RWPE2 (cell line): ENCODE data around the gene NUDT2.
"Not testable (repeated sequence)": the region's sequence is repeated elsewhere in the genome, so short reads cannot be mapped to it uniquely, and the experiment has no call there.

Experiments used
- ATAC-seq: fragments of 200-7000 bp; cut with Tn5 transposase; 3 replicates; pipeline ENCODE4 v1.9.1; 2021; ENCODE audit warnings: low read depth
- DNase-seq: peaks from one replicate; pipeline ENCODE4 v3.0.0-alpha.2; 2020; ENCODE audit warnings: low spot score
- H3K27ac ChIP-seq: fragments of 450-650 bp; 2 replicates; pipeline ENCODE4 v1.5.1; 2017; ENCODE audit warnings: mild to moderate bottlenecking; ENCODE audit not compliant: poor library complexity, severe bottlenecking
- H3K27me3 ChIP-seq: fragments of 250-450 bp; sonication (Bioruptor Pico); 2 replicates; pipeline ENCODE4 v1.5.1; 2021; ENCODE audit warnings: mild to moderate bottlenecking, moderate library complexity; ENCODE audit not compliant: insufficient read depth, poor library complexity, severe bottlenecking
- H3K36me3 ChIP-seq: fragments of 250-450 bp; sonication (Bioruptor Pico); 2 replicates; pipeline ENCODE4 v1.5.1; 2020; ENCODE audit warnings: low read depth, mild to moderate bottlenecking, moderate library complexity
- H3K4me1 ChIP-seq: fragments of 250-450 bp; sonication (Bioruptor Pico); 2 replicates; pipeline ENCODE4 v1.5.1; 2021; ENCODE audit warnings: mild to moderate bottlenecking, moderate library complexity; ENCODE audit not compliant: insufficient read depth, poor library complexity, severe bottlenecking
- H3K4me3 ChIP-seq: fragments of 250-450 bp; sonication (Bioruptor Pico); 2 replicates; pipeline ENCODE4 v1.5.1; 2021; ENCODE audit warnings: mild to moderate bottlenecking, moderate library complexity; ENCODE audit not compliant: severe bottlenecking
- H3K9me3 ChIP-seq: fragments of 250-450 bp; sonication (Bioruptor Pico); 2 replicates; pipeline ENCODE4 v1.5.1; 2021; ENCODE audit warnings: mild to moderate bottlenecking, moderate library complexity; ENCODE audit not compliant: severe bottlenecking
- CTCF ChIP-seq: fragments of 450-650 bp; IDR thresholded peaks from one replicate; pipeline ENCODE4 v1.5.1; 2017; ENCODE audit warnings: mild to moderate bottlenecking, moderate library complexity; ENCODE audit not compliant: poor library complexity, severe bottlenecking

NUDT2 gene

DNA sequence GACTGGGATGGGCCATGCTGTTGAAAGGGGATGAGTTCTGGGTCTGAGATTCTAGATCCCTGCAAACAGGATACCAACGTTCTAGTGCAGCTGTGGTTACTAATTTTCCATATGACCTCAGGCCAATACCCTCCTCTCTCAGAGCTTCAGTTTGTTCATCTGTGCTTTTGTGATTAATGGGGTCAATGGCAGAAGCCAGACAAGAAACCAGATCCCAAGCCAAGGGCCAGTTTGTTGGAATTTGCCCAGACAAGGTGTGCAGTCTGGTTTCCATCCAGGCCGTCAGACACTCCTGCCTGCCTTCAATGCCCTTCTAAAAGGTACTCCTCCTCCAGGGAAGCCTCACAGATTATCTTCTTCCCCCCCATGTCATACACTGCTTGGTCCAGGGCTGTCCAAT, 35.9 kb downstream of the NUDT2 start:
- DNase-seq (no peak), ATAC-seq (no peak)
- no peak for TF ChIP-seq CTCF
- Histone ChIP-seq H3K9me3 (no peaks in the 10 kb centered on the region), H3K27me3 (no peaks in the 10 kb centered on the region), H3K27ac (no peak overlapping the region), H3K4me1 (no peaks in the 10 kb centered on the region), H3K36me3 (0 out of 2 replicates have a peak, but pooled peaks cover 3% of the 10 kb centered on the region), H3K4me3 (no peak overlapping the region)

- H3K27me3 ChIP-seq, result no peaks in the 10 kb centered on the region
- no peak overlapping the region for H3K4me3 ChIP-seq
- H3K4me1 ChIP-seq, result no peaks in the 10 kb centered on the region
- no peak overlapping the region for H3K27ac ChIP-seq
- ATAC-seq (no peak), DNase-seq (no peak)
- peaks cover 6% of the 10 kb centered on the region; the same call in 1 of the 2 replicates for H3K36me3 ChIP-seq
- no peaks in the 10 kb centered on the region for H3K9me3 ChIP-seq
- no peak for TF ChIP-seq CTCF
These were observed 37.0 kb downstream of the NUDT2 start for GRCh38 chr9:34366365-34366764.

- H3K36me3 ChIP-seq, result peaks cover 12% of the 10 kb centered on the region
- not testable (repeated sequence) for DNase-seq, H3K4me3 ChIP-seq, ATAC-seq, H3K9me3 ChIP-seq, H3K27me3 ChIP-seq, H3K4me1 ChIP-seq, H3K27ac ChIP-seq
These were observed 38.5 kb downstream of the NUDT2 start for GRCh38 chr9:34367751-34368410.

GRCh38 chr9:34368796-34369195, 39.4 kb downstream of the NUDT2 start:
- H3K4me3 ChIP-seq, H3K9me3 ChIP-seq, ATAC-seq, H3K27ac ChIP-seq, H3K27me3 ChIP-seq, DNase-seq, H3K4me1 ChIP-seq: not testable (repeated sequence)
- H3K36me3 ChIP-seq, result peaks cover 12% of the 10 kb centered on the region

DNA sequence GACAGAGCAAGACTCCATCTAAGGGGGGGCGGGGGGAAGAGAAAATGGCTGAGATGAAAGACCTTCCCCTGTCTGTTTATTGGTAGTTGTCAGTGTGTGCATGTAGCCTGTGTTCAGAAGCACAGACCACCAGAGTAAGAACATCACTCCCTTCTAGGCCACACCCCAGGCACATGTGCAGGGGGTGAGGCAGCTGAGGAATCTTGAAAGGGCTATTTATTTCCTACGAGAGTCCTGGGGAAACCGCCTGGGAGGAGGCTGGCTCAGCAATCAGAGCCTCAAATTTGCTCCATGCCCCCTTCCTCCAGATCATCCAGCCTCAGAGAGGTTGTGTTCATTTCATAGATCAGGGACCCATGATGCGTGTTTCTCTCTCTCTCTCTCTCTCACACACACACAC, 40.3 kb downstream of the NUDT2 start:
- Histone ChIP-seq H3K4me3 (no peak overlapping the region), H3K9me3 (no peaks in the 10 kb centered on the region), H3K4me1 (no peaks in the 10 kb centered on the region), H3K36me3 (peaks cover 12% of the 10 kb centered on the region), H3K27me3 (no peaks in the 10 kb centered on the region), H3K27ac (no peak overlapping the region)
- TF ChIP-seq CTCF, result no peak
- DNase-seq (no peak), ATAC-seq (no peak)

DNA sequence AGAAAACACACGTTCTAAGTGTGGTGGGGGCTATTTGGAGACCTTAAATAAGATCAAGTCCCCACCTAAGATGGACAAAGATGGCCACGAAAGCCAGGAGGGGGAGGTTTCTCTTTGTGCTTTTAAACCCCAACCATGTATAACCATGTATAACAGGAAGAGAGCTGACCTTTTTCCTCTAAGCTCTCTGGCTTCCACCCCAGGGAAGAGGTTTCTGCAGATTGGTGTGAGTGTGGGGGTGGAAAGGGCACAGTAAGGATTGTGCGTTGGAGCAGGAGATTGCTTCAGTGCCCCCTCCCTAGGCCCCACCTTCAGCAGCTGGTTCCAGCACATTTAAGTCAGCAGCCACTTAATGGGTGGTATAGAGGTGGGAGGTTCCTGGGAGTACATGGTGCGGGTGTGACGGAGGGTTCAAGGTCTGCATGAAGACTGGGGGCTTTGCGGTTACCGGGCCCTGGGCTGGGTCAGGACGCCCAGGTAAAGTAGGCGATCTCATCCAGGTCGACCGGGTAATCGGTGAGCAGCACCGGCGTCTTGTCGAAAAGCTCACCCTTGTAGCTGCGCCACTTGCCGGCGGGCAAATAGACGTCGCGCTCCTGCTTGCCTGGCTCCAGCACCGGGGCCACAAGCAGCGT, 41.1 kb downstream of the NUDT2 start:
- DNase-seq (no peak), ATAC-seq (no peak)
- no peak for TF ChIP-seq CTCF
- Histone ChIP-seq H3K4me1 (peaks cover 4% of the 10 kb centered on the region), H3K4me3 (no peak overlapping the region), H3K36me3 (peaks cover 12% of the 10 kb centered on the region), H3K27ac (no peak overlapping the region), H3K9me3 (no peaks in the 10 kb centered on the region), H3K27me3 (no peaks in the 10 kb centered on the region)
